HG03439 (cell line): Measurements from ENCODE around the gene SFSWAP.
"Not testable (repeated sequence)": the region's sequence is repeated elsewhere in the genome, so short reads cannot be mapped to it uniquely, and the experiment has no call there.

ENCODE experiments used
- ATAC-seq: cut with Tn5 transposase; IDR thresholded peaks from one replicate; pipeline ENCODE4 v1.9.1; 2021; ENCODE audit warnings: mild to moderate bottlenecking, moderate library complexity; ENCODE audit not compliant: unreplicated experiment

SFSWAP gene

GRCh38 chr12:131805421-131805820 lies 94.5 kb downstream of the SFSWAP start:
- no peak for ATAC-seq

DNA sequence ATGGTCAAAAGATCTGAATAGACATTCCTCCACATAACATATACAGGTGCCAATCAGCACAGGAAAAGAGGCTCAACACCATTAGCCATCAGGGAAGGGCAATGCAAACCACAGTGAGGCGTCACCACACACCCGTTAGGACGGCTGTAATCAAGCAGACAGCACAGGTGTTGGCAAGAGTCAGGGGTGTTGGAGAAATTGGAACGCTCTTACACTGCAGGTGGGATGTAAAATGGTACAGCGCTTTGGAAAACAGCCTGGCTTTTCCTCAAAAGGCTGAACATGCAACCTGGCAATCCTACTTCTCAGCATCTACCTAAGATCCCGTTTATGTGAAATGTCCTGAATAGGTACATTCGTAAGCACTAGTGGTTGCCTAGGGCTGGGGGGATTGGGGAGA lies 95.8 kb downstream of the SFSWAP start:
- ATAC-seq: no peak

DNA sequence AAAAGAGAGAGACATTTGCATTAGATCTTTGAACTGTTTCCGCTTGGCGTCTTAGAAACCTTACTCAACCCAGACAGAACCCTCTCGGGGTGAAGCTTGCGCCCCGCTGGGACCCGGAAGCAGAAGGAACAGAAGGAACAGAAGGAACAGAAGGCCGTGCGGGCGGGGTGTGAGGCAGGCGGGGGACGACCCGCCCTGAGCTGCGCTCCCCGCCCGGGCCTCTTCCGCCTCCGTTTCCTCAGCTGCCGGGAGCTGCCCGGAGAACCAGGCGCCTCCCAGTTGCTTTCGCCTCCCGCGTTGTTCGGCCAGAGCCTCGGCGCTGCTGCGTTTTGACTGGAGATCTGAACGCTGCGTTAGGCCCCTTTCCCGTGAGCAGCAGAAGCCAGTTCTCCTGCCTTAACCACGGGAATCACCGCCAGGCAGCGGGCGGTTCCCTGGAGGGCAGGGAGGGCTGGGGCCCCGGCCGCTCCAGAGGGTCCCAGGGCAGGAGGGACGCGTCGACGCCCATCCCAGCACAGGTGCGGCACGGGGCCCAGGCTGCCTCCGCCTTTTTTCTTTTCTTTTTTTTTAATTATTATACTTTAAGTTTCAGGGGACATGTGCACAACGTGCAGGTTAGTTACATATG lies 98.0 kb downstream of the SFSWAP start:
- no peak for ATAC-seq

DNA sequence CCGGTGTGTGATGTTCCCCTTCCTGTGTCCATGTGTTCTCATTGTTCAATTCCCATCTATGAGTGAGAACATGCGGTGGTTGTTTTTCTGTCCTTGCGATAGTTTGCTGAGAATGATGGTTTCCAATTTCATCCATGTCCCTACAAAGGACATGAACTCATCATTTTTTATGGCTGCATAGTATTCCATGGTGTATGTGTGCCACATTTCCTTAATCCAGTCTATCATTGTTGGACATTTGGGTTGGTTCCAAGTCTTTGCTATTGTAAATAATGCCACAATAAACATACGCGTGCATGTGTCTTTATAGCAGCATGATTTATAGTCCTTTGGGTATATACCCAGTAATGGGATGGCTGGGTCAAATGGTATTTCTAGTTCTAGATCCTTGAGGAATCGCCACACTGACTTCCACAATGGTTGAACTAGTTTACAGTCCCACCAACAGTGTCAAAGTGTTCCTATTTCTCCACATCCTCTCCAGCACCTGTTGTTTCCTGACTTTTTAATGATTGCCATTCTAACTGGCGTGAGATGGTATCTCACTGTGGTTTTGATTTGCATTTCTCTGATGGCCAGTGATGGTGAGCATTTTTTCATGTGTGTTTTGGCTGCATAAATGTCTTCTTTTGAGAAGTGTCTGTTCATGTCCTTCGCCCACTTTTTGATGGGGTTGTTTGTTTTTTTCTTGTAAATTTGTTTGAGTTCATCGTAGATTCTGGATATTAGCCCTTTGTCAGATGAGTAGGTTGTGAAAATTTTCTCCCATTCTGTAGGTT lies 98.8 kb downstream of the SFSWAP start:
- not testable (repeated sequence) for ATAC-seq

- no peak for ATAC-seq
Observed at GRCh38 chr12:131810726-131811125, 99.8 kb downstream of the SFSWAP start.

DNA sequence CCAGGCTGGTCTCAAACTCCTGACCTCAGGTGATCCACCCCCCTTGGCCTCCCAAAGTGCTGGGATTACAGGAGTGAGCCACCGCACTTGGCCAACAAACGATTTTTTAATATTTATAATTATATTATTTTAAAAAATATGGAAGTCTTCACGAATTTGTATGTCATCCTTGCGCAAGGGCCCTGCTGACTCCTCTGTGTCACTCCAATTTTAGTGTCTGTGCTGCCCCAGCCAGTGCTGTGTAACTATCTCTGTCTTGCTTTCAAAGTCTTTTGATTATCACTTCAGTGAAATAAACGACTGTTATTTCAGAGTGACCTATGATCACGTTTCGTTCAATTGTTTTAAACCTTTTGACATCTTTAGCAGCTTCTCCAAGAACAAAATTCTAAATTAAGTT lies 104.2 kb downstream of the SFSWAP start:
- ATAC-seq: no peak

GRCh38 chr12:131816495-131816894 lies 105.6 kb downstream of the SFSWAP start:
- ATAC-seq: no peak

- ATAC-seq: no peak
Observed at GRCh38 chr12:131817241-131817640, 106.4 kb downstream of the SFSWAP start.

DNA sequence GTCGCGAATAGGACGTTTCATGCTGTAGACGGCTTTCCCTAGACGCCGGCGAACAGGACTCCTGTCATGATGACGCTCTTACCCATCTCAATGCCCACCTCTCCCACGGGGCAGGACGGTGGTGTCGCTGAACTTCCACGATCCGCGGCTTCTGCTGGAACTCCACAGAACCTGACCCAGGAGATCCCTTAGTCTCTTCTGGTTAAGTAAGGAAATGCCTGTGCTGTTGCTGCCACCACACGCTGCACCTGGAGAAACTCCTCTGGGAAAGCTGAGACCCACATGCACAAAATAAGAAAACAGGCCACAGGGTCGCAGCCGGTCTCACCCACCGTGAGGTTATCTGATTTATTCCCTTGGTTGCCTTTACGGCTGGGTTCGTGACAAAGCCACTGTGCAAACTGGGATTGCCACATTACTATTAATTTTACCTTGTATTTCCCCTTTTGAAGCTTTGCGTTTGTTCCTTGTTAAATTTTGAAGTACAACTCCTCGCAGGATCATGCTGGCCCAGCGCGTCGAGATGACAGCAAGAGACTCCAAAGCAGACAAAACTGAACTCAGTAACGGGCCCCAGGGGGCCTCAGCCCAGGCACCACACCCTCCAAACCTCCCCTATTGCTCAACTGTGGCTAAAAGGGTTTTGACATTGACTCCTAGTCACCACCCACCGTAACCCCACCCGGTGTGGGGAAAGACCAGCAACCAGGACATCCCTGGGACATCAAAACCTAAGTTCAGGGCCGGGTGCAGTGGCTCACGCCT lies 108.1 kb downstream of the SFSWAP start:
- no peak for ATAC-seq

GRCh38 chr12:131824450-131824849 lies 113.6 kb downstream of the SFSWAP start:
- no peak for ATAC-seq

DNA sequence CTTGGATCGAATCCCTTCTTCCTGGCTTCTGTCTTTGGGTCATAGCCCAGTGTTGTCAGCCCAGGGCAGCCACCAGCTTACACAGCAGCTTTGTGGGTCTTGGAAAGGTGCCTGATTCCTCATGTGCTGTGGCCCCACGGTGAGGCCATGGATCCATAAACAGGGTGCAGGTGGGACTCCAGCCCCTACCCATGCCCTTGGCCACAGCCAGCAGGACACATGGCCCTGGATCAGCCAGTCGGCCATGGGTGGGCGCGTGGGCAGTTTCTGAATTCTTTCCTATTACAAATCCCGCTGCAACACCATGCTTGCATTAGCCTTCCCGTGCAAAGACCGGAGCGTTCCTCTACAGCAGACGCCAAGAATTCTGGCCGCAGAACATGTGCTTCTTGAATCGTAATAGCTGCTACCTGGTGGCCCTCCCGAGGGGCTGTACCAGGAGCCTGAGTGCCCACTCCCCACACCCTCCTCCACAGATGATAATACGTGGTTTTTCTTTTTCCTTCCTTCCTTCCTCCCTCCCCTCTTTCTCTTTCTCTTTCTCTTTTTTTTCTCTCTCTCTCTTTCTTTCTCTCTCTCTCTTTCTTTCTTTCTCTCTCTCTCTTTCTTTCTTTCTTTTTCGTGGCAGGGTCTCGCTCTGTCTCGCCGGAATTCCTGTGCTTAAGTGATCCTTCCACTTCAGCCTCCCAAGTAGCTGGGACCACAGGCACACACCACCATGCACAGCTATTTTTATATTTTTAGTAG lies 114.4 kb downstream of the SFSWAP start:
- no peak for ATAC-seq

DNA sequence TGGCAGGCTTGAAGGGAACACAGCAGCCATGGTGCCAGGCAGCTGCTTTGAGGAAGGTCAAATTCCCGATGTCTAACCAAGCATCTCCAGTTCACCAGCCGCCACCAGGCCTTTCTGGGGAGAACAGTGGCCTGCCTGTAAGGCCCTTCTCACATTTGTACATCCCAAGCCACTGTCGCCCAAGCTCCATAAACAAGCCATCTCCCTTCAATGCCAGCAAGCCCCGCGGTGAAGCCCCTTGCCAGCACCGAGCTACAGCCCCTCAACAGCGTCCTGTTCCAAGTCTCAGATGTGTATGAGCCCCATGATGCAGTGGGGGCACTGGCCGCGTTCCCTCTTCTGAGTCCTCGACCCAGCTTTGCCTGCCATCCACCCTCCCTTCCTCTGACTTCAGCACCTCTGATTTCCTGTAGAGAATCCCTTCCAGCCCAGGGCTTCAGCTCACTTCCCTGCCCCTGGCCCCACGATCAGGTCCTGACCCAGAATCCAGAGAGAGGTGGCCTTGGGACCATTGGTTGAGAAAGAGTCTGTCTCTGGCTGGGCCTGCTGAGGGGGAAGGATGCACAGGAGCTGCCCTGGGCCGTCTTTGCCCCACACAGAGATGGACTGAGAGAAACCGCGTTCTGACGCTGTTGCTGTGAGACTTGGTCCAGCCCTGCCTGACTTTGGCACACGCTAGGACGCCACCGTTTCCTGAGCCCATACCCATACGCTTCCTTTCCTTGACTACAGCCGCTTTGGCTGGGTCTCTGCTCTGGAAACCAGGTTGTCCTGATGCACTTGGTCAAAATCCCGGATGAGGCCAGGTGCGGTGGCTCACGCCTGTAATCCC lies 115.4 kb downstream of the SFSWAP start:
- ATAC-seq: no peak

DNA sequence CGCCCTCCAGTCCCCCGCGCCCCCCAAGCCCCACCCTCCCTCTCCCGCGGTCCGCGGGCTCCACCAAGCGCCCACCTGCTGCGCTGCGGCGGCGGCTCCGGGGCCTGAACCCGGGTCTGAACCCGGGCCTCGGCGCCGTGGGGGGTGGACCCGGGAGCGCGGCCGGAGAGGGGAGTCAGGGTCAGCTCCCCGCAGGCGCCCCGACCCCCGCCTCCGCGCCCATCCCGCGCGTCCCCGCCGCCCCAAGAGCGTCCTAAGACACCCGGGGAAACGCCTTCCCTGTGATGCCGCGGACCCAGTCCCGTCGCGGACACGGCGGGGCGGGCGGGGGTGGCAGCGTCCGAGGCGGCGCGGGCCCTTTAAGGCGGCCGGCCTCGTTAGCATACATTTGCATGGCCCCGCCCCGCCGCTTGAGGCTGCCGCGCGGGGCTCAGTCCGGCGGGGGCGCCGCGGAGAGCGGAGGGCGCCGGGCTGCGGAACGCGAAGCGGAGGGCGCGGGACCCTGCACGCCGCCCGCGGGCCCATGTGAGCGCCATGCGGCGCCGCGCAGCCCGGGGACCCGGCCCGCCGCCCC lies 117.2 kb downstream of the SFSWAP start, which contains the start of gene MMP17:
TSS of gene MMP17 (plus strand) at position 433 of the 574 bp plus-strand sequence. CDS start at position 535, 102 bp downstream.
- ATAC-seq: peak; percentile 45

- ATAC-seq: no peak
Observed at GRCh38 chr12:131828671-131829355, 117.9 kb downstream of the SFSWAP start.

GRCh38 chr12:131829356-131829747 lies 118.5 kb downstream of the SFSWAP start:
- ATAC-seq: no peak

- no peak for ATAC-seq
Observed at GRCh38 chr12:131829791-131830334, 119.0 kb downstream of the SFSWAP start.

DNA sequence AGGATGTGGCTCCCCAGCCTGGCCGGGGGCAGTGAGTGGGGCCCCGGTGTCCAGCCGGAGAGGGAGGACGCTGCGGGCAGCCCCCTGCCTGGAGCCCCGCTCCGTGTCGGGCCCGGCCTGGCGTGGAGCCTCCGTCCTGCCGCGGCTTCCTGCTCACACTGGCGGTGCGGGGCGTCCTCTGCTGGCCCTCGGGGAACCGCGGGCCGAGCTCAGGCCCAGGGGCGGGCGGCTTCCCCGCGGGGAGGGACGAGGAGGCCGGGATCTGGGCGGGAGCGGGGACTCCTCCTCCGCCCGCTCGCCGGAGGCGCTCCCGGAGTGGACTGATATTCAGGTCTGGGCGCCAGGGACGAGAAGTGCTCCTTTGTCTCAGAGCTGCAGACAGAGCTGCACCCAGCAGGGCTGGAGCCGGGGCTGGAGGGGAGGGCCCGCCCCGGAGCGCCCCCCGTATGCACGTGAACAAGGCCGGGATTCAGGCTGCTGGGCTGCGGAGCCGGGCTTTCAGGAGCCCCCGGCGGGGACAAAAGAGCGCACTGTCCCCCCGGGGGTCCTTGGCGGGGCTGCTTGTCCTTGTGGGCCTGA lies 119.5 kb downstream of the SFSWAP start:
- no peak for ATAC-seq

DNA sequence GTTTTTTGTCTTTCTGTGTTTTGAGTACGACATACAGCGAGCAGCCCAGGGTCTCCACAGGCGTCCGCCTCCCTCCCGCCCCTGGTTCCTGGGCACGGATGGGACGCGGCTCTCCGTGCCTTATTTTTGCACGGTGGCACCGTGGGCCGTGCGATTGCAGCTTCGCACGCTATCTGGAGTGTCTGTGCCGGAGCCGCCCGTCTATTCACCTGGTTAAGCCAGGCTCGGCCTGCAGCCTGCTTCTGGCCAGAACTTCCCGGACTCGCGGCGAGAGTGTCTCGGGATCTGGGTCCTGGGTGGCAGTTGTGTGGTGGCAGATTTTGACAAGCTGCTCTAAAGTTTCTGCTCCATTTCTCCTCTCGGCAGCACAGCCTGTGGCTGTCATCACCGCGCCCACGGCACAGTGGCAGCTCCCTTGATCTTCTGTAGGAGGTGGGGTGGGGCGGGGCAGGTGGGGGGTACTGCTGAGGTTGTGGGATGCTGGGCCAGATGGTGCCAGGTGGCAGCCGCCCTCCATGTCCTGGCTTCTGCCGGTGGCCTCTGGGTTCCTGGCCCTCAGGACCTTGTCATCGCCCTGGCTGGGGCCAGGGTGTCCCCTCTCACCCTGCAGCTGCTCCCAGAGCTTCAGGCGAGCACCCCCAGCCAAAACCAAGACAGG lies 120.2 kb downstream of the SFSWAP start:
- ATAC-seq: no peak
